ENCODE measurements around the gene CNGB1. TPM values are rescaled to one million over a fixed set of nuclear protein-coding genes. Genes with fewer than 3 reads are reported as not detected.

The CNGB1 gene
- total and polyA plus RNA-seq, 2 of the 13 experiments (the other 11 are each of a cell fraction or from before 2014, with no cell fraction given): 0.02 to 0.15 TPM

- peak; percentile 47 for TF ChIP-seq UBTF (CRISPR knock-in tag; IDR thresholded peaks at IDR 0.05)
- no peak for TF ChIP-seq ZNF740 (CRISPR knock-in tag; IDR thresholded peaks at IDR 0.05)
- TF ChIP-seq SAP130 (CRISPR knock-in tag; IDR thresholded peaks at IDR 0.05; ENCODE audit: low read depth): peak; percentile 62
- peak; percentile 85; the same call in 1 of the 2 replicates for TF ChIP-seq ZC3H4 (CRISPR knock-in tag; IDR thresholded peaks at IDR 0.05; ENCODE audit: borderline replicate concordance)
- TF ChIP-seq TMF1 (CRISPR knock-in tag; IDR thresholded peaks at IDR 0.05; ENCODE audit: low read depth): no peak
- TF ChIP-seq ZNF784 (CRISPR knock-in tag; IDR thresholded peaks at IDR 0.05; ENCODE audit: borderline replicate concordance): peak; percentile 23
- TF ChIP-seq MLX (CRISPR knock-in tag; IDR thresholded peaks at IDR 0.05): peak; percentile 29; the same call in 1 of the 2 replicates
- 0 out of 2 replicates have a peak, but pooled peaks have one; percentile 63 for TF ChIP-seq KAT7 (CRISPR knock-in tag; IDR thresholded peaks at IDR 0.05; ENCODE audit: borderline replicate concordance)
- 0 out of 2 replicates have a peak, but pooled peaks have one; percentile 41 for TF ChIP-seq ZNF776 (CRISPR knock-in tag; IDR thresholded peaks at IDR 0.05)
- TF ChIP-seq MTF1 (CRISPR knock-in tag; IDR thresholded peaks at IDR 0.05): no peak
- TF ChIP-seq NR2F2 (IDR thresholded peaks at IDR 0.05; ENCODE audit: borderline replicate concordance, low read depth): peak; percentile 10; the same call in 1 of the 2 replicates
- TF ChIP-seq SOX6 (IDR thresholded peaks at IDR 0.05): no peak
- peak; percentile 75 for TF ChIP-seq SOX6 (CRISPR knock-in tag; IDR thresholded peaks at IDR 0.05)
- TF ChIP-seq E2F2 (CRISPR knock-in tag; IDR thresholded peaks at IDR 0.05; ENCODE audit: borderline replicate concordance): no peak
- TF ChIP-seq ATF7 (IDR thresholded peaks at IDR 0.05): no peak
- no peak for TF ChIP-seq ATF7 (CRISPR knock-in tag; IDR thresholded peaks at IDR 0.05)
- TF ChIP-seq ZNF296 (CRISPR knock-in tag; conservative IDR thresholded peaks at IDR 0.05): no peak
- peak; percentile 30; the same call in 1 of the 2 replicates for TF ChIP-seq MYC (CRISPR knock-in tag; IDR thresholded peaks at IDR 0.05; ENCODE audit: borderline replicate concordance)
- TF ChIP-seq HMG20A (CRISPR knock-in tag; IDR thresholded peaks at IDR 0.05; ENCODE audit: borderline replicate concordance): peak; percentile 50; the same call in 1 of the 2 replicates
- TF ChIP-seq ZBTB7B (CRISPR knock-in tag; IDR thresholded peaks at IDR 0.05): no peak; the same call in 1 of the 2 replicates
- TF ChIP-seq FOXA1 (IDR thresholded peaks at IDR 0.05): no peak
- peak; percentile 47 for TF ChIP-seq FOXA1 (CRISPR knock-in tag; IDR thresholded peaks at IDR 0.05)
- TF ChIP-seq ZNF552 (CRISPR knock-in tag; IDR thresholded peaks at IDR 0.05; ENCODE audit: borderline replicate concordance): no peak
- peak; percentile 29; the same call in 1 of the 2 replicates for TF ChIP-seq NFKBIZ (CRISPR knock-in tag; IDR thresholded peaks at IDR 0.05)
- TF ChIP-seq MED1 (CRISPR knock-in tag; IDR thresholded peaks at IDR 0.05): peak; percentile 79
- 0 out of 2 replicates have a peak, but pooled peaks have one; percentile 33 for TF ChIP-seq MXD1 (CRISPR knock-in tag; IDR thresholded peaks at IDR 0.05)
- TF ChIP-seq ZFP1 (CRISPR knock-in tag; IDR thresholded peaks at IDR 0.05): no peak
- TF ChIP-seq SOX5 (CRISPR knock-in tag; IDR thresholded peaks at IDR 0.05; ENCODE audit: borderline replicate concordance): peak; percentile 41; the same call in 1 of the 2 replicates
- peak; percentile 65; the same call in 1 of the 2 replicates for TF ChIP-seq JUND (CRISPR knock-in tag; IDR thresholded peaks at IDR 0.05)
- TF ChIP-seq CEBPG (CRISPR knock-in tag; IDR thresholded peaks at IDR 0.05): peak; percentile 47
Measured at GRCh38 chr16:57892041-57892440, 78.9 kb downstream of the CNGB1 start (continued).

All from HepG2 (cell line).